HG03095 (cell line): ENCODE results near the gene CNR1.
A peak's percentile ranks its signal among the peaks of the same experiment; 100 is the strongest.

Experiments
- ATAC-seq: cut with Tn5 transposase; IDR thresholded peaks from one replicate; pipeline ENCODE4 v1.9.1; 2021; ENCODE audit warnings: moderate library complexity; ENCODE audit not compliant: unreplicated experiment

The CNR1 gene

GRCh38 chr6:88144637-88145297 lies 21.4 kb downstream of the CNR1 start:
- no peak for ATAC-seq

GRCh38 chr6:88143421-88144157 lies 22.6 kb downstream of the CNR1 start:
- no peak for ATAC-seq

GRCh38 chr6:88142297-88142668 lies 23.9 kb downstream of the CNR1 start:
- ATAC-seq: no peak

GRCh38 chr6:88141561-88142296 lies 24.4 kb downstream of the CNR1 start:
- peak; percentile 99 for ATAC-seq

- no peak for ATAC-seq
Observed at GRCh38 chr6:88137915-88138314, 28.2 kb downstream of the CNR1 start.

- peak; percentile 82 for ATAC-seq
Observed at GRCh38 chr6:88135578-88136114, 30.5 kb downstream of the CNR1 start.

- ATAC-seq: no peak
Observed at GRCh38 chr6:88134575-88134974, 31.6 kb downstream of the CNR1 start.

- no peak for ATAC-seq
Observed at GRCh38 chr6:88133718-88134117, 32.4 kb downstream of the CNR1 start.

- no peak for ATAC-seq
Observed at GRCh38 chr6:88124925-88125557, 41.1 kb downstream of the CNR1 start.

GRCh38 chr6:88120635-88121034 lies 45.5 kb downstream of the CNR1 start:
- no peak for ATAC-seq

- no peak for ATAC-seq
Observed at GRCh38 chr6:88119769-88120168, 46.4 kb downstream of the CNR1 start.

- ATAC-seq: no peak
Observed at GRCh38 chr6:88116276-88116675, 49.9 kb downstream of the CNR1 start.

GRCh38 chr6:88115307-88115706 lies 50.8 kb downstream of the CNR1 start:
- ATAC-seq: no peak

- no peak for ATAC-seq
Observed at GRCh38 chr6:88114838-88115237, 51.3 kb downstream of the CNR1 start.

GRCh38 chr6:88111991-88112390 lies 54.2 kb downstream of the CNR1 start:
- no peak for ATAC-seq

GRCh38 chr6:88107241-88107640 lies 58.9 kb downstream of the CNR1 start:
- ATAC-seq: no peak

- ATAC-seq: no peak
Observed at GRCh38 chr6:88105741-88106340, 60.3 kb downstream of the CNR1 start.
